Glomerular visceral epithelial cell (primary cell): ENCODE results near the gene KRTAP1-4.
"Not testable (repeated sequence)": the region's sequence is repeated elsewhere in the genome, so short reads cannot be mapped to it uniquely, and the experiment has no call there.

ENCODE experiments used
- DNase-seq: peaks from one replicate; pipeline ENCODE4 v3.0.0-alpha.2; 2016; ENCODE audit errors: extremely low spot score

KRTAP1-4 gene, protein sequence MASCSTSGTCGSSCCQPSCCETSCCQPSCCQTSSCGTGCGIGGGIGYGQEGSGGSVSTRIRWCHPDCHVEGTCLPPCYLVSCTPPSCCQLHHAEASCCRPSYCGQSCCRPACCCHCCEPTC

DNA sequence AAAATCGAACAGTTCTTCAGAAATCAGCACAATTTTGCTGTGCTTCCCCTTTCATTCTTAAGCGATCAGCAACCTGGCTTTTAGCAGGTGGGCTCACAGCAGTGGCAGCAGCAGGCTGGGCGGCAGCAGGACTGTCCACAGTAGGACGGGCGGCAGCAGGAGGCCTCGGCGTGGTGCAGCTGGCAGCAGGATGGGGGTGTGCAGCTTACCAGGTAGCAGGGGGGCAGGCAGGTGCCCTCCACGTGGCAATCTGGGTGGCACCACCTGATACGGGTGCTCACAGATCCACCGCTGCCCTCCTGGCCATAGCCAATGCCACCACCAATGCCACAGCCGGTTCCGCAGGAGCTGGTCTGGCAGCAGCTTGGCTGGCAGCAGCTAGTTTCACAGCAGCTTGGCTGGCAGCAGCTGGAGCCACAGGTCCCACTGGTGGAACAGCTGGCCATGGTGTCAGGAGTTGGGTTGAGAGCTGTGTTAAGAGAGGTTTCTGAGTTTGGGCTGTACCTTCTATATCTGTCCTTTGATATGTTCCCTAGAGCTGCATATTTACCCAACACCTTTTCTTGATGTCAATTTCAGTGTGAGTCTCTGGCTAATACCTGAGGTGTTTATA lies at the start of gene KRTAP1-4:
KRTAP1-4 (minus strand) TSS at position 563 of the 613 bp plus-strand sequence; CDS start at position 446, 117 bp downstream.
- no peak for DNase-seq

DNA sequence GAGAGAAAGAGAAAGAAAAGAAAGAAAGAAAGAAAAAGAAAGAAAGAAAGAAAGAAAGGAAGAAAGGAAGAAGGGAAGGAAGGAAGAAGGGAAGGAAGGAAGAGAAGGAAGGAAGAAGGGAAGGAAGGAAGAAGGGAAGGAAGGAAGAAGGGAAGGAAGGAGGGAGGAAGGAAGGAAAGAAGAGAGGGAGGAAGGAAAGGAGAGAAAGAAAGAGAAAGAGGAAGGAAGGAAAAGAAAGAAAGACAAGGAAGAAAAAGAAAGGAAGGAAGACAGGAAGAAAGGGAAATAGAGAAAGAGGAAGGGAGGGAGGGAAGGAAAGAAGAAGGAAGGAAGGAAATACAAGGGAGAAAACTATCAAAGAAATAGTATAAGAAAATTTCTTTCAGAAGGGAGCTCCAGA lies 46.8 kb upstream of the KRTAP1-4 start:
- DNase-seq = no peak

DNA sequence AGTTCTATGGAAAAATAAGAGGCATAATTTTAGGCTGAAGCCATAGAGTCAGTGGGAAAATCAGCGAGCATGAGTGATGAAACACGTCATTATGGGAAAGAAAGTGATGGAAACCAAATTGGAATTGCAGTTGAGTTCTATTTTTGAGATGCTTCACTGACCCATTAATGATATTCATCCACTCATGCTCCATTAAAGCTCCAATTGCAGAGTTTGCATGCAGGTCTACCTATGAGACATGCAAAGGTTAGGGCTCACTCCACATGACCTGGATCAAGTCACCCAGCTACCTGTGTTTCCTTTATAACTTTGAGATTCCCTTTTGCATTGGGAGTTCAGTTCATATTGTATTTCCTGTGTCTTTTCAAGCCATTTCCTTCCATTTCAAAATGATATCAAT lies 43.7 kb upstream of the KRTAP1-4 start:
- DNase-seq = no peak

DNA sequence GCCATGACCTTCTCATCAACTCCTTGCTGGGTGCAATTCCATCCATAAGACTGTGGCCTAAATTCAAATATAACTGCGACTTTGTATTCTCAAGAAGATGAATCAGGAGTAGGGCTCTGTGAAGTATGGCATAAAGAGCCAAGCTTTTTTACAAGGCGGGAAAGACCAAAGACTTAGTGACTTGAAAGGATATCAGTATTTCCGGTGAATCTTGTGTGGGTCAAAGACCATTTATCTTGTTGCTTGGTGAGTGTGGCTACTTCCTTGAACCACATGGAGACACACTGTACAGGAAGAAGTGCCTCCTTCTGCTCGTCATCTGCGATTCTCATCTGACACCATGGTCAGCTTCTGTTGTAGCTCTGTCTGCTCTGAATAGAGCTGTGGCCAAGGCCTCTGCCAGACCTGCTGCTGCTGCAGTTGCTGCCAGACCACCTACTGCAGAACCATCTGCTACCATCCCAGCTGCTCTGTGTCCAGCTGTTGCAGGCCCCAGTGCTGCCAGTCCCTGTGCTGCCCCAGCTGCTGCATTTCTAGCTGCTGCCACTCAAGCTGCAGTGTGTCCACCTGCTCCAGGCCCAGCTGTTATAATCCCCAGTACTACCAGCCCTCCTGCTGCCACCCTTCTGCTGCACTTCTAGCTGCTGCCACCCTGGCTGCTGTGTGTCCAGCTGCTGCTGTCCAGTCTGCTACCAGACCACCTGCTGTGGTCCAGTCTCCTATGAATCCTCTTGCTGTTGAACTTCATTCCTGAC lies 41.8 kb upstream of the KRTAP1-4 start:
- no peak for DNase-seq

DNA sequence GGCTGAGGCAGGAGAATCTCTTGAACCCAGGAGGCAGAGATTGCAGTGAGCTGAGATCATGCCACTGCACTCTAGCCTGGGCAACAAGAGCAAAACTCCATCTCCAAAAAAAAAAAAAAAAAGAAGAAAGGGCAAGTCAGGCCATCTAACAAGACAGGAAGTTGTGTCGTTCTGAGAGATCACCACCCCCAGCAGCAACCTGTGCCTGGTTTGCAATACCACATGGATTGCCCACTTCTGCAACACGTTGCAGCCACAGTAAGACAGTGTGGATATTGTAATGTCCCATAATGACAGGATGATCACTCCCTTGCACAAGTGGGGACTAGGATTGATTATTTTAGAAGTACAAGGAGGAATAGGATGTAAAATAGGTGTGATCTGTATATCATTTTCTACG lies 39.0 kb upstream of the KRTAP1-4 start:
- no peak for DNase-seq

DNA sequence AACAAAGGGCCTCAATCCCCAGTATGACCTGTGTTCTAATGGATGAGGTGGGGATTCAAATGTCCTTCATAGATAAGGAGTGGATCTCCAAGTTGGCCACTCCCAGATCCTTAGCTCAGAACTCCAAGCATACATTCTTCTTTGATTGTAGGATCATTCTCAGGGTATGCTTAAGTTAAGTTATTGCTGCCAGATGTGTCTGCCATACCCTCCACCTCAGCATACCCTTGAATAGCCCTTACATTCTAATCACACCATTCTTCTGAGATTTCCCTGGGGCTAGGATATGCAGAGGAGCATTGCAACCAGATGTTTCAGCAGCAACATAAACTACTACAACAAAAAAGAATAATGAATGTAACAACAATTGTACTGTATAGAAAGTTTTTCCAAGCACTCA lies 37.3 kb upstream of the KRTAP1-4 start:
- no peak for DNase-seq

DNA sequence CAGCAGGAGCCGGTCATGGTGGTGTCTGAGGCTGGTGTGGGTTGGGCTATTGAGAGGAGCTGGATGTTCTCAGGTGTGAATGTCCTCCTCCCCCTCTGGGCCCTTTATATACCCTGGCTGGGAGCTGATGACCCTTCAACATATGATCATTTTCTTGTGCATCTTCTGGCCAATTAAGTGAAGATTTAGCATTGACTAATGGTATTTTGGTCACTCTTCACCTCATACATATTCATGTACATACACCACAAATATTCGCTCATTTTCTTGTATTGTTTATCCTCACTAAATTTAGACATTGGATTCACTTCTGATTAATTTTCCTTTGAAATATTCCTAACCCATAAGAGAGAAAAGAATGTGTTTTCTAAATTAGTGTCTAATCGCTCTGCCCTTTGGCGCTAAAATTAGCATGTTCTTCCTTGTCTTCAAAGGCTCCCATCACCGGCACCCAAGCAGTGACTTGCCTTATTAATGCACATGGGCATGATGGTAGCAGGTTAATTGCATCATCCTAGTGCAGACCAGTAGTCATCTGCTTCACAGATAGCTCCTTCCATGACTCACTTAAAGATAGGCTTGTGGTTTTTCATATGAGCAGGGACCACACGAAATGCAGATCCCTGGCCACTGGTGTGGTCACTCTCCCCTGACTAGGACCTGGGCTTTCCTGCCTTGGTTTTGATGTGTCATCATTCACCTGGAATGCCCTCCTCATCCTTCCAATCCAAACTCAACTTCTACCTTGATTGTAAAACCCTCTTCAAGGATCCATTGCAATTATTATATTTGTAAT lies 36.0 kb upstream of the KRTAP1-4 start, which contains the start of gene KRTAP2-4:
KRTAP2-4 (minus strand) TSS at position 51 of the 796 bp plus-strand sequence; CDS start at position 17, 34 bp downstream.
- DNase-seq = peak; percentile 94

DNA sequence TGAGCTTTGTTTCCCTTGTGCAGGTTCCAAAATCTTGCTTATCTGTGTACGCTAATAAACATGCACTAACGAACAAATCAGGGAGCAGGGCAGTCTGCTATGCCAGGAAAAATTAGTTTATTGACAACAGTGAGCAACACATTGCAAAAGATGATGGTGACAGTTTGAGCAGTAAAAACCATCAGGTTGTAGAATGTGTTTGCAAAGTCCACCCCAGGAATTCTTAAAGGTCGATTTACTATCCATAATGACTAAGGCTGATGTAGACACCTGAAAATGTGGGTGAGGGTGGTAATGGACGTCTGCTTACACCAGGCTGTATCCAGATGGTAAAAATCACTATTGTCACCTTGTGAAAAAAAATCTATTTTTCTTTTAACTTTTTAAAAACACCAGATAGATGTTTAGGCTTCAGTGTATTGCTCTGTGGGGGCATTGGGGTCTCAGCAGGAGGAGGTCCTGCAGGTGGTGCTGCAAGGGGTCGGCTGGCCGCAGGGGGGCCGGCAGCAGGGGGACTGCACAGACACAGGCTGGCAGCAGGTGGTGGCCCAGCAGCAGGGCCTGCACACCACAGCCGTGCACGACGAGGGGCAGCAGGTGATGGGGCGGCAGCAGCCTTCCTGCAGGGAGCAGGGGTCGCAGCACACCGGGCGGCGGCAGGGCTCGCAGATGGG lies 35.2 kb upstream of the KRTAP1-4 start:
- DNase-seq = not testable (repeated sequence)

DNA sequence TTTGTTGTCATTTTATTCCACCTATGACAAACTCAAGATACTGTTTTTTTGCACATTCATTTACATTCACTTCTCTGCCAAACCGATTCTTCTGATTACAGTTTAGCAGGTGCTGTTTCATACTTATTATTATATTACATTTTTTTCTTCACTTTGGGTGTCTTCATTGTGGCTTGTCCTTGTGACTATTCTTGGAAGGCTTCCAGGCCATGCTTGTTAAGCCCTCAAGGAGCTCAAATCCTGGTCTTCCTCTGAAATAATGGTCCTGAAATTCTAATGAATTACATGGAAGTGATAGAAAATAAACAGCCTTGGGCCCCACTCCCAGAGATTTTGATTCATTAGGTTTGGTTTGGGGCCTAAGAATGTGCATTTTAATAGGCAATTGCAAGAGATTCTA lies 34.3 kb upstream of the KRTAP1-4 start:
- DNase-seq = no peak

DNA sequence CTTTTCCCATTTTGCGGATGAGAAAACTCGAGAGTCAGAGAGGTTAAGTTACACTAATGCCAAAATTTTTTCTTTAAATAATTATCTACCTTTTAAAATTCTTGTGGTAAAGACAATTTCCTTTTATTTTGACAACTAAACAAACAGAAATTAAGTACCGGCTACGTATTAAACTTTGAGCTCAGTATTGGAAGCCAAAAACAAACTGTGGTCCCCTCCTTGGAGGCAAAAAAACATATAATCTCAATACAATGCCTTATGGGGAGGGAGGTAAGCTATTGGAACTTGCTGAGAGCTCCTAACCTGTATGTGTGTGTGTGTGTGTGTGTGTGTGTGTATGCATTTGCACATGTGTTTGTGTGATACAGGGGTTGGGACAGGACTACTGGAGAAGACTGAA lies 33.5 kb upstream of the KRTAP1-4 start:
- DNase-seq = no peak

DNA sequence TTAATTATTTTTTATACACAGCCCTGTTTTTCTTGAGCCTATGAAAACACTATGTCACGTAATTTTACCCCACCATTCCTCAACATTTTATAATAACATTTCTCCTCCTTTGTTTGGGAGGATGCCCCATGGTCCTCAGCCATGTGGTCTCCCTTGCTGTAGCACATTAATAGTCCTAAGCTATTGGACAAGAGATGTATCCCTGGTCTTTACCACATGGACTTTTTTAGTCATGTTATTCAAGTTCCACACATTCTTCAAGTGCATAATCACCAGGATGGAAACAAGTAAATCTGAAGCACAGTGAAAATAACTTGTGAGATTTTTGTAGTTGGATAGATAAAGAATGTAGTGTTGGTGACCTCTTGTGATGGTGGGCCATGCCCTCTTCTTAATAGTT lies 32.0 kb upstream of the KRTAP1-4 start:
- DNase-seq = peak; percentile 90

DNA sequence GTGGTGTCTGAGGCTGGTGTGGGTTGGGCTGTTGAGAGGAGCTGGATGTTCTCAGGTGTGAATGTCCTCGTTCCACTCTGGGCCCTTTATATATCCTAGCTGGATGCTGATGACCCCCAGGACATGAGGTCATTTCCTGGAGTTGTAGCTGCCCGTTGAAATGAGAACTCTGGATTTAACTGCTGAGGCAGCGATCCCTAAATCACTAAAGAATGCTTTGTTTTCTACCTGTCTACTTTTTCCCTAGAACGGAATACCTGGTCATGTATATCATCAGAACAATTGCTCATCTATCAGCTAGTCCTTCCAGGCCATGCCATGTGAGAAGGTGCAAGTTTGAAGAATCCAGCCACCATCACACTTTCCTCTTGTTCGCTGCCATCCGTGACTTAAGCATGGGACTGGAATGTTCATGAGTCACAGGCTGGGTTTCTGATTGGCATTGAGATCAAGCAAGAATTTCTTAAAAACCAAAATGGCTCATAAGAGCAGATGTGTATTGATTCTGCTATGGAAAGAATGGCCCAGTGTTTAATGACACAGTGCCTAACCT lies 30.1 kb upstream of the KRTAP1-4 start, which contains the start of gene KRTAP2-3:
KRTAP2-3 (minus strand) TSS at position 63 of the 553 bp plus-strand sequence. CDS start 64 bp downstream, outside the sequence.
- peak; percentile 94 for DNase-seq

DNA sequence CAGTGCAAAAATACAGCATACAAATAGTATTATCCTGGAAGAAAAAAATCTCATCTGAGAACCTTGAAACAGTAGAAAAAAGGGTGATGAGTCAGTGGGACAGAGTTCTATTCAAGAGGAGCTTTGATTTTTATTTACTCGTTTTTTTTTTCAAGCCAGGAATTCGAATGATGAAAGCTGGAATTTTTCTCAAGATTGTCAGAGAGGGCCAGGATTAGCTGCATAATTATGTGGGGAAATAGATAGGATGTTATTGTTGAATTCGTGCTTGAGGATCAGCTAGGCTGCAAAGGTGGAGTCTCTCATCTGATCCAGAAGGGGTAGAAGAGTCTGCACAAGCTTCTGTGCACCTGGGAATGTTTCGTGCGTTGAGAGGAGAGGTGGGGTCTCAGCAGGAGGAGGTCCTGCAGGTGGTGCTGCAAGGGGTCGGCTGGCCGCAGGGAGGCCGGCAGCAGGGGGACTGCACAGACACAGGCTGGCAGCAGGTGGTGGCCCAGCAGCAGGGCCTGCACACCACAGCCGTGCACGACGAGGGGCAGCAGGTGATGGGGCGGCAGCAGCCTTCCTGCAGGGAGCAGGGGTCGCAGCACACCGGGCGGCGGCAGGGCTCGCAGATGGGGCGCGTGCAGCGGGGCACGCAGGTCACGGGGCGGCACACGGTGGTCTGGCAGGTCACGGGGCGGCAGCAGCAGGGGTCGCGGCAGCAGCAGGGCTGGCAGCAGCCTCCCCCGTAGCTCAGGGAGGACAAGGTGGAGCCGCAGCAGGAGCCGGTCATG lies 29.5 kb upstream of the KRTAP1-4 start:
- DNase-seq = peak; percentile 74

DNA sequence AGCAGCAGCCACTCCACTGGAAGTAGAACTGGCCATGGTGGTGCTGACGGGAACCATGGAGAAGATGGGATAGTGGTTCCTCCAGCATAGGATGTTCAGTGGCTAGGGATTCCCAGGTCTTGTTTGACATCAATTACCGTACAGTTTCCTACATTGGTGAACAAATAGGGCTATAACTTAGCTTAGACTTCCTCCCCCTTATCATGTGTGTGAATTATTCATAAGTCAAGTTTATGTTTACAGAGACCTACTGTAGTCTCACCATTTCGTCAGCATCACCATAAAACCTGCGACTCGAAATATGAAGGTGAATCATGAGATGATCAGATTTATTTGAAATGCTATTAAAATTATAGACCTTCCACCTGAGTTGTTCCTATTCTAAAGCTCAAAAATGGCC lies 28.7 kb upstream of the KRTAP1-4 start:
- no peak for DNase-seq

DNA sequence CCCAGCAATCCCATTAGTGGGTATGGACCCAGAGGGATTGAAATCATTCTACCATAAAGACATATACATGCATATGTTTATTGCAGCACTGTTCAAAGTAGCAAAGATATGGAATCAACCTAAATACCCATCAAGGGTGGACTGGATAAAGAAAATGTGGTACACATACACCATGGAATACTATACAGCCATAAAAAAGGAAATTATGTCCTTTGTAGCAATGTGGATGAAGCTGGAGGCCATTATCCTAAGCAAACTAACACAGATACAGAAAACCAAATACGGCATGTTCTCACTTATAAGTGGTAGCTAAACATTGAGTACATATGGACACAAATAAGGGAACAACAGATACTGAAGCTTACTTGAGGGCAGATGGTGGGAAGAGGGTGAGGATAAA lies 27.6 kb upstream of the KRTAP1-4 start:
- no peak for DNase-seq

DNA sequence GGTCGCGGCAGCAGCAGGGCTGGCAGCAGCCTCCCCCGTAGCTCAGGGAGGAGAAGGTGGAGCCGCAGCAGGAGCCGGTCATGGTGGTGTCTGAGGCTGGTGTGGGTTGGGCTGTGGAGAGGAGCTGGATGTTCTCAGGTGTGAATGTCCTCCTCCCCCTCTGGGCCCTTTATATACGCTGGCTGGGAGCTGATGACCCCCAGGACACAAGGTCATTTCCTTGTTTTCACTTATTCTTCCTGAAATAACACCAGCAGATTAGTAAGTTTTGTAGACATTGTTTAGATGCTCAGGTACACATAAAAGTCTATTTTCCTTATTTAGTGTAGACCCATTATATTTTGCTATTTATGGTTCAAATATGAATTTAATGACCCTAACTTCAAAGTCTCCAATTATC lies 25.1 kb upstream of the KRTAP1-4 start, which contains the start of gene KRTAP2-2:
KRTAP2-2 (minus strand) TSS at position 101 of the 400 bp plus-strand sequence; CDS start at position 82, 19 bp downstream.
- DNase-seq = not testable (repeated sequence)

DNA sequence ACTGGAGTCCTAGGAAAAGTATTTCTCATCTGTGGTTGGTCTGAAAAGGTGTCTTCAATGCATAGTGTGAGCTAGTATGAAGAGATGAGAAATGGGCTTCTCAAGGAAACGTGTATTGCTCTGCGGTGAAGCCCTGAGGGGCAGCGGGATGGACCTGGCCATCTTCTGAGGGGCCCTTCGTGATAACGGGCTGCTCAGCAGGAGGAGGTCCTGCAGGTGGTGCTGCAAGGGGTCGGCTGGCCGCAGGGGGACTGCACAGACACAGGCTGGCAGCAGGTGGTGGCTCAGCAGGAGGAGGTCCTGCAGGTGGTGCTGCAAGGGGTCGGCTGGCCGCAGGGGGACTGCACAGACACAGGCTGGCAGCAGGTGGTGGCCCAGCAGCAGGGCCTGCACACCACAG lies 24.6 kb upstream of the KRTAP1-4 start:
- DNase-seq = not testable (repeated sequence)

DNA sequence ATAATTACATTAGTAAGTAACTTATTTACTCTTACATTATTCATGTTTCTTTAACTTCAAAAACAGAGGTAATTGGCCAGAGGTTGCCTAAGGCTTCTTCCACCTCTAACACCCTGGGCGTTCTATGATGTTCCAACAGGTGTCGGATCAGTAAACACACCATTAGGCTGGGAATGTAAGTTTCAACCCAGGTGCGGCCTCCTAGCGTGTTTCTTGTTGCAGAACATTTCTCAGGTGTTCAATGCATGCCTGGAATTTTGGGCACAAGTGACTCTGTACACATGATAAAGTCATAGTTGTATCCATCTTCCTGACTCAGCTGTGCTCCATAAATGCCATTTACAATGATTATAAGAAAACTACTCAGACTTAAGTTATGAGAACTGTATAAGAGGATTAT lies 24.0 kb upstream of the KRTAP1-4 start:
- DNase-seq = no peak

DNA sequence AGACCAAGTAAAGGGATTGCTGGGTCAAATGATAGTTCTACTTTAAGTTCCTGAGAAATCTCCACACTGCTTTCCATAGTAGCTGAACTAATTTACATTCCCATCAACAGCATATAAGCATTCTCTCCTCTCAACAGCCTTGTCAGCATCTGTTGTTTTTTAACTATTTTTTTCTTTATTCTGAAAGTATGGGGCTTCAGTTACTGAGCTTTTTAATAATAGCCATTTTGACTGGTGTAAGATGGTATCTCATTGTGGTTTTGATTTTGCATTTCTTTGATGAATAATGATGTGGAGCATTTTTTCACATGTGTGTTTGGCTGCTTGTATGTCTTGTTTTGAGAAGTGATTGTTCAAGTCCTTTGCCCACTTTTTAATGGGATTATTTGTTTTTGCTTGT lies 22.6 kb upstream of the KRTAP1-4 start:
- no peak for DNase-seq

DNA sequence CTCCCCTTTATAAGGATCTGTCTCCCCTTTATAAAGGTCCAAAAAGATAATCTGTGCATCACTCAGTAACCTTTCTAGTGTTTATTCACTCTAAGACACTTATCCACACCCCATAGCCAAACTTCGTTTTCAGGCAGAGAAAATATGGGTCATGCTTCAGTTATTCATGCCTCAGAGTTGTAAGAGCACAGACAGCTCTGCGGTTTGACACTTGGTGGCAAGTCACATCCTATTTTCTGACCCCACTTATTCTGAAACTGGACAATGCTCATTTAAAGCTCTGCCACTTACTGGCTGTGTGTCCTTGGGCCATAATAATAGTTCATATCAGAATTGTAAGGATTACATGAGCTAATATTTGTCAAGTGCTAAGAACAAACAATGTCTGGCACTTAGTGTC lies 19.1 kb upstream of the KRTAP1-4 start:
- DNase-seq = peak; percentile 71
